Testis (tissue), 3 donors: ENCODE measurements around the gene EXO1. TPM values are rescaled to one million over a fixed set of nuclear protein-coding genes. Genes with fewer than 3 reads are reported as not detected.

ENCODE experiments used
- DNase-seq: peaks from one replicate; pipeline ENCODE4 v3.0.0-alpha.2; 2019
- H3K27ac ChIP-seq, 2 donors: fragments of 200-600 bp; sonication (generic); one replicate each; pipeline ENCODE4 v1.5.1; 2019
- H3K27me3 ChIP-seq: fragments of 200-600 bp; sonication (generic); one replicate; pipeline ENCODE4 v1.5.1; 2019
- H3K36me3 ChIP-seq: fragments of 200-600 bp; sonication (generic); one replicate; pipeline ENCODE4 v1.5.1; 2017; ENCODE audit warnings: low read depth; ENCODE audit errors: missing control alignments
- H3K4me1 ChIP-seq: fragments of 200-600 bp; sonication (generic); one replicate; pipeline ENCODE4 v1.5.1; 2019
- H3K4me3 ChIP-seq, 2 donors: fragments of 200-600 bp; sonication (generic); one replicate each; pipeline ENCODE4 v1.5.1; 2017 to 2019
- H3K9me3 ChIP-seq: fragments of 200-600 bp; sonication (generic); one replicate; pipeline ENCODE4 v1.5.1; 2017
- POLR2A ChIP-seq: fragments of 450-650 bp; IDR thresholded peaks from one replicate; pipeline ENCODE4 v1.6.1; 2017; ENCODE audit warnings: antibody characterized with exemption, mild to moderate bottlenecking, moderate library complexity
- WGBS, 2 donors: methylation state at CpG; one replicate each; pipeline ENCODE4 v1.1.5; 2018; 5-methylcytosine and 5-hydroxymethylcytosine counted together
- intact Hi-C: fragments of 100-400 bp; cut with DNase I; formaldehyde crosslinking; loops from one replicate; pipeline ENCODE4 v1.15.1; 2023; ENCODE audit warnings: low total_unique reads
- polyA plus RNA-seq: library from polyadenylated mRNA; stranded (reverse); fragments of 350-450 nt; fragmentation: Illumina TruSeq; extraction: RNeasy Lipid Tissue Mini Kit (QIAGEN cat#74804); gene quantifications from one replicate; pipeline ENCODE4 v1.2.3, GENCODE V29; 2014; ENCODE audit warnings: low read depth, low replicate concordance; ENCODE audit not compliant: insufficient read depth
- total RNA-seq, 2 donors: library from RNA; depleted of rRNA; stranded (reverse); fragments of >200 nt; gene quantifications; one replicate each; pipeline ENCODE4 v1.2.3, GENCODE V29; 2016
- TF ChIP-seq, protein P1 (sequence below), 3 experiments: fragments of 450-650 bp in 2 of 3; fragments of 200-600 bp in 1 of 3; sonication (generic) in 1 of 3; IDR thresholded peaks; one replicate each; pipeline ENCODE4 v1.5.1; 2016 to 2019; ENCODE audit warnings: antibody characterized with exemption in 3 of 3, mild to moderate bottlenecking in 2 of 3, moderate library complexity in 1 of 3

The EXO1 gene
- total and polyA plus RNA-seq, 3 donors from 2014 or later: 8.2 to 8.4 (median 8.3) TPM

GRCh38 chr1:241857131-241857530 lies 9.1 kb downstream of the EXO1 start:
- no peak for TF ChIP-seq POLR2A
- TF ChIP-seq, protein P1, sequence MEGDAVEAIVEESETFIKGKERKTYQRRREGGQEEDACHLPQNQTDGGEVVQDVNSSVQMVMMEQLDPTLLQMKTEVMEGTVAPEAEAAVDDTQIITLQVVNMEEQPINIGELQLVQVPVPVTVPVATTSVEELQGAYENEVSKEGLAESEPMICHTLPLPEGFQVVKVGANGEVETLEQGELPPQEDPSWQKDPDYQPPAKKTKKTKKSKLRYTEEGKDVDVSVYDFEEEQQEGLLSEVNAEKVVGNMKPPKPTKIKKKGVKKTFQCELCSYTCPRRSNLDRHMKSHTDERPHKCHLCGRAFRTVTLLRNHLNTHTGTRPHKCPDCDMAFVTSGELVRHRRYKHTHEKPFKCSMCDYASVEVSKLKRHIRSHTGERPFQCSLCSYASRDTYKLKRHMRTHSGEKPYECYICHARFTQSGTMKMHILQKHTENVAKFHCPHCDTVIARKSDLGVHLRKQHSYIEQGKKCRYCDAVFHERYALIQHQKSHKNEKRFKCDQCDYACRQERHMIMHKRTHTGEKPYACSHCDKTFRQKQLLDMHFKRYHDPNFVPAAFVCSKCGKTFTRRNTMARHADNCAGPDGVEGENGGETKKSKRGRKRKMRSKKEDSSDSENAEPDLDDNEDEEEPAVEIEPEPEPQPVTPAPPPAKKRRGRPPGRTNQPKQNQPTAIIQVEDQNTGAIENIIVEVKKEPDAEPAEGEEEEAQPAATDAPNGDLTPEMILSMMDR (IDR thresholded peaks at IDR 0.05): no peak
- DNase-seq: no peak
- no peaks in the 10 kb centered on the region for H3K27me3 ChIP-seq

DNA sequence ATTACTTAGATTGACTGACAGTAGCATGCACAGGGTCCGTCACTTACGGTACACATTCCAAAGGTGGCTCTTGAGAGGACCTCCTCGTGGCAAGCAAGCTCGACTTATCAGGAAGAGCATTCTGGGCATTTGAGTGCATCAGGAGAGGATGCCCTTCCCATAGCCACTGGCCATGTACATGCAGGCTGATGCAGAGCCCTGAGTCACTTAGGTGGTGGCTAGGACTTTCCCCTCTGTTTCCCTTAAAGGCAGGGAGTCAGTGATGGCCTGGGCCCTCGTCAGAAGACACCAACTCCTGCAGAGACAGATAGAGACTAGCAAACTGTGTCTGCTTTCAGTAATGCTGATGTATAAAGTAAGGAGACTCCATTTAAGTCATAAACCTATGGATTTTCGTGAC lies 12.9 kb downstream of the EXO1 start:
- DNase-seq: no peak
- intact Hi-C loops: no loop called here
- H3K4me3 ChIP-seq: no peak overlapping the region
- H3K27ac ChIP-seq: no peak overlapping the region
- TF ChIP-seq POLR2A: no peak
- TF ChIP-seq, protein P1 (IDR thresholded peaks at IDR 0.05): no peak
- no peaks in the 10 kb centered on the region for H3K9me3 ChIP-seq
- WGBS, 2 donors: 87 to 88% methylated on average over 6 of the region's 6 CpGs
- H3K36me3 ChIP-seq: no peaks in the 10 kb centered on the region
- no peaks in the 10 kb centered on the region for H3K27me3 ChIP-seq
- H3K4me1 ChIP-seq: peaks cover 4% of the 10 kb centered on the region

More at GRCh38 chr1:241857131-241857530, 9.1 kb downstream of the EXO1 start:
- intact Hi-C loops: no loop called here
- H3K4me3 ChIP-seq: no peak overlapping the region
- H3K27ac ChIP-seq: no peak overlapping the region
- WGBS, 2 donors: 73 to 76% methylated on average over 6 of the region's 6 CpGs
- H3K36me3 ChIP-seq: no peaks in the 10 kb centered on the region
- peaks cover 4% of the 10 kb centered on the region for H3K4me1 ChIP-seq
- H3K9me3 ChIP-seq: no peaks in the 10 kb centered on the region

GRCh38 chr1:241869022-241869421 lies 21.0 kb downstream of the EXO1 start:
- TF ChIP-seq, protein P1 (IDR thresholded peaks at IDR 0.05): no peak
- no peaks in the 10 kb centered on the region for H3K27me3 ChIP-seq
- DNase-seq: no peak
- H3K4me1 ChIP-seq: no peaks in the 10 kb centered on the region
- WGBS, 2 donors: 75 to 88% methylated on average over 1 of the region's 1 CpG
- no peaks in the 10 kb centered on the region for H3K9me3 ChIP-seq
- no peak overlapping the region for H3K27ac ChIP-seq
- no peaks in the 10 kb centered on the region for H3K36me3 ChIP-seq
- no peak overlapping the region for H3K4me3 ChIP-seq
- intact Hi-C loops: no loop called here

GRCh38 chr1:241870336-241870735 lies 22.3 kb downstream of the EXO1 start:
- TF ChIP-seq, protein P1 (IDR thresholded peaks at IDR 0.05): no peak
- no peak for TF ChIP-seq POLR2A
- H3K4me1 ChIP-seq: no peaks in the 10 kb centered on the region
- DNase-seq: no peak
- H3K4me3 ChIP-seq: no peak overlapping the region
- intact Hi-C loops: no loop called here
- no peaks in the 10 kb centered on the region for H3K9me3 ChIP-seq
- H3K27me3 ChIP-seq: no peaks in the 10 kb centered on the region
- no peak overlapping the region for H3K27ac ChIP-seq
- H3K36me3 ChIP-seq: no peaks in the 10 kb centered on the region

DNA sequence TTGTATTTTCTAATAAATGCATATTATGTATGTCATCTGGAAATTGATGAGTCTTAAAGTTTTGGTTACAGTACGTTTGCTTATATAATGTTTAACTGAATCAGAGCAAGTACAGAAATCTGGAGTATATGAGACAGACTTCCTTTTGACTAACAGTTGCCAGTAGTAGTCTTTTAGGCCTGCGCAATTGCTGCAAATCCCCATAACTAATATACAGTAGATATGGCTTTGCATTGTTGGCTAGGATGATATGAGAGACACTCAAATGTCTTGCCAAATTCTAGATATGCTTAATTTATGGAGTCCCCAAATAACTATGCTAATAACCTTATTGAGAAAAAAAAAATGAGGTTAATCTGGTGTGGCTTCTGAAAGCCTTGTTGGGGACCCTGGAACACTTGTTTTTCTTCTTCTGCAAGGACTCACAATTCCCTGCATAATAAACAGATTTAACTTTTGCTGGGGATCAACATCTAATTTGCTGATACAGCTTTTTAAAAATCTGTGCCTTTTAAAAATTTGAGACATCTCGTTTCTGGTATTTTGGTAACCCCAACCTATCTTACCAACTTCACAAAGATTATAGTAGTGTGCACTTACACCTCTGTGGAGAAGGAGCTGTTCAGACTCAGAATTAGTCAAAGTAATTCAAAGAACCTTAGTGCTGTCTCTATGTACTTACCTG lies 22.9 kb downstream of the EXO1 start:
- 74 to 96% methylated on average over 3 of the region's 3 CpGs for WGBS, 2 donors
- intact Hi-C loops: no loop called here

More for the DNA sequence above, 22.9 kb downstream of the EXO1 start:
- Histone ChIP-seq H3K9me3 (no peaks in the 10 kb centered on the region), H3K4me1 (no peaks in the 10 kb centered on the region), H3K27ac (no peak overlapping the region), H3K36me3 (no peaks in the 10 kb centered on the region), H3K27me3 (no peaks in the 10 kb centered on the region), H3K4me3 (no peak overlapping the region)
- DNase-seq: no peak
- TF ChIP-seq, protein P1 (IDR thresholded peaks at IDR 0.05): no peak
- no peak for TF ChIP-seq POLR2A
